ENCODE data around the gene VPS37C.
"Not testable (repeated sequence)": the region's sequence is repeated elsewhere in the genome, so short reads cannot be mapped to it uniquely, and the experiment has no call there.

Gene VPS37C

GRCh38 chr11:61173456-61173855 lies 12.2 kb upstream of the VPS37C start:
- Histone ChIP-seq H3K4me3 (ENCODE audit: low read length) (no peak overlapping the region), H3K27me3 (ENCODE audit: control insufficient read depth, insufficient read depth, low read length) (no peaks in the 10 kb centered on the region), H3K9ac (ENCODE audit: low read length) (no peak overlapping the region), H3K4me1 (ENCODE audit: control insufficient read depth, low read depth, low read length) (no peaks in the 10 kb centered on the region), H3K27ac (ENCODE audit: low read length) (no peak overlapping the region), H3K36me3 (ENCODE audit: control insufficient read depth, low read depth, low read length) (no peaks in the 10 kb centered on the region), H3K9me3 (ENCODE audit: control insufficient read depth, low read depth, low read length) (no peaks in the 10 kb centered on the region)

GRCh38 chr11:61172888-61173287 lies 11.7 kb upstream of the VPS37C start:
- H3K27ac ChIP-seq (ENCODE audit: low read length), result no peak overlapping the region
- no peaks in the 10 kb centered on the region for H3K4me1 ChIP-seq (ENCODE audit: control insufficient read depth, low read depth, low read length)
- no peak overlapping the region for H3K4me3 ChIP-seq (ENCODE audit: low read length)
- no peak overlapping the region for H3K9ac ChIP-seq (ENCODE audit: low read length)
- no peaks in the 10 kb centered on the region for H3K9me3 ChIP-seq (ENCODE audit: control insufficient read depth, low read depth, low read length)
- H3K36me3 ChIP-seq (ENCODE audit: control insufficient read depth, low read depth, low read length), result no peaks in the 10 kb centered on the region
- H3K27me3 ChIP-seq (ENCODE audit: control insufficient read depth, insufficient read depth, low read length), result no peaks in the 10 kb centered on the region

GRCh38 chr11:61172356-61172755 lies 11.1 kb upstream of the VPS37C start:
- Histone ChIP-seq H3K36me3 (ENCODE audit: control insufficient read depth, low read depth, low read length) (no peaks in the 10 kb centered on the region), H3K4me1 (ENCODE audit: control insufficient read depth, low read depth, low read length) (no peaks in the 10 kb centered on the region), H3K27ac (ENCODE audit: low read length) (no peak overlapping the region), H3K9me3 (ENCODE audit: control insufficient read depth, low read depth, low read length) (no peaks in the 10 kb centered on the region), H3K4me3 (ENCODE audit: low read length) (no peak overlapping the region), H3K27me3 (ENCODE audit: control insufficient read depth, insufficient read depth, low read length) (no peaks in the 10 kb centered on the region), H3K9ac (ENCODE audit: low read length) (no peak overlapping the region)

GRCh38 chr11:61171907-61172306 lies 10.7 kb upstream of the VPS37C start:
- Histone ChIP-seq H3K27ac (ENCODE audit: low read length) (no peak overlapping the region), H3K9me3 (ENCODE audit: control insufficient read depth, low read depth, low read length) (no peaks in the 10 kb centered on the region), H3K27me3 (ENCODE audit: control insufficient read depth, insufficient read depth, low read length) (no peaks in the 10 kb centered on the region), H3K4me3 (ENCODE audit: low read length) (no peak overlapping the region), H3K4me1 (ENCODE audit: control insufficient read depth, low read depth, low read length) (no peaks in the 10 kb centered on the region), H3K36me3 (ENCODE audit: control insufficient read depth, low read depth, low read length) (no peaks in the 10 kb centered on the region), H3K9ac (ENCODE audit: low read length) (no peak overlapping the region)

- Histone ChIP-seq H3K27me3 (ENCODE audit: control insufficient read depth, insufficient read depth, low read length) (no peaks in the 10 kb centered on the region), H3K4me1 (ENCODE audit: control insufficient read depth, low read depth, low read length) (no peaks in the 10 kb centered on the region), H3K9me3 (ENCODE audit: control insufficient read depth, low read depth, low read length) (no peaks in the 10 kb centered on the region), H3K36me3 (ENCODE audit: control insufficient read depth, low read depth, low read length) (no peaks in the 10 kb centered on the region), H3K4me3 (ENCODE audit: low read length) (no peak overlapping the region), H3K27ac (ENCODE audit: low read length) (no peak overlapping the region), H3K9ac (ENCODE audit: low read length) (no peak overlapping the region)
Observed at GRCh38 chr11:61170566-61170965, 9.3 kb upstream of the VPS37C start.

- Histone ChIP-seq H3K27me3 (ENCODE audit: control insufficient read depth, insufficient read depth, low read length) (no peaks in the 10 kb centered on the region), H3K36me3 (ENCODE audit: control insufficient read depth, low read depth, low read length) (no peaks in the 10 kb centered on the region), H3K9ac (ENCODE audit: low read length) (no peak overlapping the region), H3K4me3 (ENCODE audit: low read length) (no peak overlapping the region), H3K27ac (ENCODE audit: low read length) (no peak overlapping the region), H3K4me1 (ENCODE audit: control insufficient read depth, low read depth, low read length) (no peaks in the 10 kb centered on the region), H3K9me3 (ENCODE audit: control insufficient read depth, low read depth, low read length) (no peaks in the 10 kb centered on the region)
Observed at GRCh38 chr11:61168800-61169199, 7.6 kb upstream of the VPS37C start.

GRCh38 chr11:61168042-61168688 lies 6.9 kb upstream of the VPS37C start:
- Histone ChIP-seq H3K9ac (ENCODE audit: low read length) (no peak overlapping the region), H3K4me3 (ENCODE audit: low read length) (no peak overlapping the region), H3K27ac (ENCODE audit: low read length) (no peak overlapping the region), H3K9me3 (ENCODE audit: control insufficient read depth, low read depth, low read length) (no peaks in the 10 kb centered on the region), H3K36me3 (ENCODE audit: control insufficient read depth, low read depth, low read length) (no peaks in the 10 kb centered on the region), H3K4me1 (ENCODE audit: control insufficient read depth, low read depth, low read length) (no peaks in the 10 kb centered on the region), H3K27me3 (ENCODE audit: control insufficient read depth, insufficient read depth, low read length) (no peaks in the 10 kb centered on the region)

GRCh38 chr11:61166331-61166730 lies 5.1 kb upstream of the VPS37C start:
- H3K27me3 ChIP-seq (ENCODE audit: control insufficient read depth, insufficient read depth, low read length); H3K9me3 ChIP-seq (ENCODE audit: control insufficient read depth, low read depth, low read length); H3K36me3 ChIP-seq (ENCODE audit: control insufficient read depth, low read depth, low read length); H3K9ac ChIP-seq (ENCODE audit: low read length); H3K4me3 ChIP-seq (ENCODE audit: low read length); H3K4me1 ChIP-seq (ENCODE audit: control insufficient read depth, low read depth, low read length); H3K27ac ChIP-seq (ENCODE audit: low read length): not testable (repeated sequence)

- not testable (repeated sequence) for H3K27ac ChIP-seq (ENCODE audit: low read length); H3K4me3 ChIP-seq (ENCODE audit: low read length); H3K27me3 ChIP-seq (ENCODE audit: control insufficient read depth, insufficient read depth, low read length); H3K36me3 ChIP-seq (ENCODE audit: control insufficient read depth, low read depth, low read length); H3K9ac ChIP-seq (ENCODE audit: low read length); H3K9me3 ChIP-seq (ENCODE audit: control insufficient read depth, low read depth, low read length); H3K4me1 ChIP-seq (ENCODE audit: control insufficient read depth, low read depth, low read length)
Observed at GRCh38 chr11:61165785-61166184, 4.6 kb upstream of the VPS37C start.

GRCh38 chr11:61164606-61165424 lies 3.6 kb upstream of the VPS37C start:
- Histone ChIP-seq H3K36me3 (ENCODE audit: control insufficient read depth, low read depth, low read length) (no peaks in the 10 kb centered on the region), H3K9me3 (ENCODE audit: control insufficient read depth, low read depth, low read length) (no peaks in the 10 kb centered on the region), H3K27me3 (ENCODE audit: control insufficient read depth, insufficient read depth, low read length) (no peaks in the 10 kb centered on the region), H3K4me1 (ENCODE audit: control insufficient read depth, low read depth, low read length) (peaks cover 11% of the 10 kb centered on the region), H3K9ac (ENCODE audit: low read length) (no peak overlapping the region), H3K4me3 (ENCODE audit: low read length) (no peak overlapping the region), H3K27ac (ENCODE audit: low read length) (no peak overlapping the region)

DNA sequence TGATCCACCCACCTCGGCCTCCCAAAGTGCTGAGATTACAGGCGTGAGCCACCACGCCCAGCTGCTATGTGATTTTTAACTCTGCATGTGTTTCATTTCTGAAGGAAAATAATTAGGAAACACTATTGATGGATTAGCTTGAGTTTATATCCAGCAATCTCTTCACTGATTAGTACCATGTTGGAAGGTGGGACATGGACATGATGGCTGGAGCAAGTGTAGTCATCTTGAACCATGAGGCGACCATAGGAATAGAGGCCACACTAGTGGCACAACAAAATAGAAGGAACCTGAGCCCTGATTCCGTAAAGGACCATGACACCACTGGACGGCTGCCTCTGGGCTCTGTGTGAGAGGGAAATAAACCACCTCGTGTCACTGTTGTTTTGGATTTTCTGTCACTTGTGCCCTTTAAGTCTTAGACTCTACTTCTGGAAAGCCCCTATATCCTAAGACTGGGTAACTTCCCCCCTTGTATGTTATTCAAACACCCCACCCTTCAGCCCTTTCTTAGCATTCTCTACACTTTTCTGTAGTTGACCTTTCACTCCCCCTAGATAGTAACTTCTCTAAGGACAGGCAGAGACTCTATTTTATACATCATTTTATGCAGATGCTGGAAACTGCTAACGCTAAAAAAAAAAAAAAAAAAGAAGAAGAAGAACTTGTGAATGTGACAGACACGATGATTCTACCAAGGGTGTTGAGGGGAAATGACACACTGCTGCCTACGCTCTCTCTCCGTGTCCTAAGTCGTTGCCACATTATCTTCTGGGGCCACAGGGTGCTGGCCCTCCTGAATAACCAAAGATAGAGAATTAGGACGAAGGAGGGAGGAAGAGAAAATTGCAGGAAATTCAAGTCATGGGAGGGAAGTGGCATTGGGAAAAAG lies 2.7 kb upstream of the VPS37C start:
- Histone ChIP-seq H3K4me3 (ENCODE audit: low read length) (no peak overlapping the region), H3K9me3 (ENCODE audit: control insufficient read depth, low read depth, low read length) (no peaks in the 10 kb centered on the region), H3K4me1 (ENCODE audit: control insufficient read depth, low read depth, low read length) (peaks cover 11% of the 10 kb centered on the region), H3K27me3 (ENCODE audit: control insufficient read depth, insufficient read depth, low read length) (no peaks in the 10 kb centered on the region), H3K9ac (ENCODE audit: low read length) (no peak overlapping the region), H3K36me3 (ENCODE audit: control insufficient read depth, low read depth, low read length) (no peaks in the 10 kb centered on the region), H3K27ac (ENCODE audit: low read length) (no peak overlapping the region)

Measured in iPS-18a (cell line).